Measurements from ENCODE around the gene FAR1.
A peak's percentile ranks its signal among the peaks of the same experiment; 100 is the strongest.

The FAR1 gene

DNA sequence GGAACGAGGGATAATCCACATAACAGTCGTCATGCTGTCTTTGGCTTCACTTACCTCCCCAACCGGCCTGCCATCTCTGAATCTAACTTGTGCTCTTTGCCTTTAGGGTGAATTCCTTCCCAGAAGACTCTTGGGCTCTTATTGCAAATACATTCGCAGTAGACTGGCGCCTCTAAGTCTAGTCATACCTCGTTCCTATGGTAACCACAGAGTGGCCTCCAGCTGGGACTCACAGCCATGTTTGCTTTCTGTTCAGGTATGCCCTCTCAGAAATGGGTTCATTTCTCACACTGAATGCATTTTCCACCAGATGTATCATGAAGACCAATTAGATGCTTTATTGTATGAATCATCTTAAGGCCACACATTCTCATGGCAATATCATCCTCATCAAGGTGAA, 112.7 kb downstream of the FAR1 start:
- DNase-seq (ENCODE audit: low read depth), result peak; percentile 13
- TF ChIP-seq CTCF (IDR thresholded peaks at IDR 0.05; ENCODE audit: insufficient read depth, low read depth, low read length, missing control alignments), result no peak
- H3K4me3 ChIP-seq (ENCODE audit: low read depth, low read length), result no peak overlapping the region

Measured in GM12865 (cell line).